A549 (cell line): ENCODE measurements around the gene NFKBIE.
A peak's percentile ranks its signal among the peaks of the same experiment; 100 is the strongest.

Experiments
- BHLHE40 ChIP-seq: IDR thresholded peaks from 2 replicates; pipeline ENCODE4 v1.6.1; 2012; ENCODE audit warnings: low read depth, low read length, inconsistent platforms
- EP300 ChIP-seq, 2 experiments: fragments of >200 bp; sonication (Bioruptor Twin); formaldehyde crosslinking; IDR thresholded peaks; 2 replicates in 1 of 2; 3 replicates in 1 of 2; pipeline ENCODE4 v1.6.1; 2016 to 2017
- ESRRA ChIP-seq: fragments of 150-350 bp; IDR thresholded peaks from 2 replicates; pipeline ENCODE4 v1.6.1; 2014; ENCODE audit warnings: mild to moderate bottlenecking, low read length, borderline replicate concordance
- HDAC2 ChIP-seq: fragments of 200-600 bp; sonication (generic); IDR thresholded peaks from 2 replicates; pipeline ENCODE4 v1.6.1; 2016
- JUN ChIP-seq, 2 experiments: fragments of >200 bp; sonication (Bioruptor Twin); formaldehyde crosslinking; IDR thresholded peaks; 2 replicates in 1 of 2; 3 replicates in 1 of 2; pipeline ENCODE4 v1.6.1; 2016 to 2017
- MYC ChIP-seq: IDR thresholded peaks from 2 replicates; pipeline ENCODE4 v1.6.1; 2012; ENCODE audit warnings: mild to moderate bottlenecking, inconsistent platforms, low read length, improper control_type of control experiment, borderline replicate concordance
- NFE2L2 ChIP-seq: fragments of 150-350 bp; conservative IDR thresholded peaks from 2 replicates; pipeline ENCODE4 v1.6.1; 2014; ENCODE audit warnings: low read length
- POLR2A ChIP-seq: IDR thresholded peaks from 2 replicates; pipeline ENCODE4 v1.6.1; 2012; ENCODE audit warnings: mild to moderate bottlenecking, low read length
- RNF2 ChIP-seq: fragments of 200-600 bp; sonication (generic); IDR thresholded peaks from 2 replicates; pipeline ENCODE4 v1.6.1; 2016; ENCODE audit warnings: low read depth, mild to moderate bottlenecking, antibody characterized with exemption, moderate library complexity, borderline replicate concordance
- TP53 ChIP-seq: fragments of 250-450 bp; sonication (Bioruptor Pico); IDR thresholded peaks from 2 replicates; pipeline ENCODE4 v1.5.0; 2021; ENCODE audit warnings: mild to moderate bottlenecking, moderate library complexity
- TF ChIP-seq, protein P1 (sequence below): fragments of >200 bp; sonication (Bioruptor Twin); formaldehyde crosslinking; IDR thresholded peaks from 3 replicates; pipeline ENCODE4 v1.5.1; 2016
- TF ChIP-seq, protein P2 (sequence below): fragments of 250-450 bp; sonication (Bioruptor Pico); IDR thresholded peaks from 2 replicates; pipeline ENCODE4 v1.5.0; 2021; ENCODE audit warnings: mild to moderate bottlenecking, moderate library complexity, borderline replicate concordance
- TF ChIP-seq, protein P3 (sequence below): fragments of 200-600 bp; sonication (generic); IDR thresholded peaks from 2 replicates; pipeline ENCODE4 v1.6.1; 2016; ENCODE audit warnings: antibody characterized with exemption, mild to moderate bottlenecking, moderate library complexity

DNA sequence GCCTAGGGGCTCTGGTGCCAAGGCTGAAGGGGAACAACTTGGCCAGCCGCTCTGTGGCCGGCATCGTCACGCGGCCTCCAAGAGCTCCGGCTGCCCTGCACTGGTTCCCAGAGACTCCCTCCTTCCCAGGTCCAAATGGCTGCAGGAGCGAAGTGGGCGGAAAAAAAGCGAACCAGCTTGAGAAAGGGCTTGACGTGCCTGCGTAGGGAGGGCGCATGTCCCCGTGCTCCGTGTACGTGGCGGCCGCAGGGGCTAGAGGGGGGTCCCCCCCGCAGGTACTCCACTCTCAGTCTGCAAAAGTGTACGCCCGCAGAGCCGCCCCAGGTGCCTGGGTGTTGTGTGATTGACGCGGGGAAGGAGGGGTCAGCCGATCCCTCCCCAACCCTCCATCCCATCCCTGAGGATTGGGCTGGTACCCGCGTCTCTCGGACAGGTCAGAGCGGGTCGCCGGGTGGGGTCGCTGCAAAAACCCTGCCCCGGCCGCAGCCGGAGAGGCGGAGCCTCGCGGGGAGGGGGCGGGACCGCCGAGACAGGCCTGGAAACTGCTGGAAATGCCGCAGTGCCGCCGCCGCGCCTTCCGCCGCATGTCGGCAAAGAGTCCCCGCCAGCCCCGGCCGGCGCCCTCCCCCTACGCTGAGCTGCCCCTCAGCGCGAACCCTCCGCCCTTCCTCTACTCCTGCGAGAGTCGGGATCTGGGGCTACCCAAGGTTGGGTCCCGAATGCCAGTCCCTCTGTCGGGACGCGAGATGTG, 19.3 kb downstream of the NFKBIE start:
- TF ChIP-seq, protein P1, sequence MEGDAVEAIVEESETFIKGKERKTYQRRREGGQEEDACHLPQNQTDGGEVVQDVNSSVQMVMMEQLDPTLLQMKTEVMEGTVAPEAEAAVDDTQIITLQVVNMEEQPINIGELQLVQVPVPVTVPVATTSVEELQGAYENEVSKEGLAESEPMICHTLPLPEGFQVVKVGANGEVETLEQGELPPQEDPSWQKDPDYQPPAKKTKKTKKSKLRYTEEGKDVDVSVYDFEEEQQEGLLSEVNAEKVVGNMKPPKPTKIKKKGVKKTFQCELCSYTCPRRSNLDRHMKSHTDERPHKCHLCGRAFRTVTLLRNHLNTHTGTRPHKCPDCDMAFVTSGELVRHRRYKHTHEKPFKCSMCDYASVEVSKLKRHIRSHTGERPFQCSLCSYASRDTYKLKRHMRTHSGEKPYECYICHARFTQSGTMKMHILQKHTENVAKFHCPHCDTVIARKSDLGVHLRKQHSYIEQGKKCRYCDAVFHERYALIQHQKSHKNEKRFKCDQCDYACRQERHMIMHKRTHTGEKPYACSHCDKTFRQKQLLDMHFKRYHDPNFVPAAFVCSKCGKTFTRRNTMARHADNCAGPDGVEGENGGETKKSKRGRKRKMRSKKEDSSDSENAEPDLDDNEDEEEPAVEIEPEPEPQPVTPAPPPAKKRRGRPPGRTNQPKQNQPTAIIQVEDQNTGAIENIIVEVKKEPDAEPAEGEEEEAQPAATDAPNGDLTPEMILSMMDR, result peak; percentile 41; the same call in 2 of the 3 replicates
- TF ChIP-seq NFE2L2 (no peak), ESRRA (no peak), POLR2A (peak; percentile 46; the same call in 1 of the 2 replicates), JUN (IDR thresholded peaks at IDR 0.05) (no peak), EP300 (IDR thresholded peaks at IDR 0.05) (no peak), MYC (no peak; the same call in 1 of the 2 replicates), TP53 (CRISPR knock-in tag) (no peak), RNF2 (no peak), BHLHE40 (no peak), HDAC2 (no peak)
- TF ChIP-seq, protein P2, sequence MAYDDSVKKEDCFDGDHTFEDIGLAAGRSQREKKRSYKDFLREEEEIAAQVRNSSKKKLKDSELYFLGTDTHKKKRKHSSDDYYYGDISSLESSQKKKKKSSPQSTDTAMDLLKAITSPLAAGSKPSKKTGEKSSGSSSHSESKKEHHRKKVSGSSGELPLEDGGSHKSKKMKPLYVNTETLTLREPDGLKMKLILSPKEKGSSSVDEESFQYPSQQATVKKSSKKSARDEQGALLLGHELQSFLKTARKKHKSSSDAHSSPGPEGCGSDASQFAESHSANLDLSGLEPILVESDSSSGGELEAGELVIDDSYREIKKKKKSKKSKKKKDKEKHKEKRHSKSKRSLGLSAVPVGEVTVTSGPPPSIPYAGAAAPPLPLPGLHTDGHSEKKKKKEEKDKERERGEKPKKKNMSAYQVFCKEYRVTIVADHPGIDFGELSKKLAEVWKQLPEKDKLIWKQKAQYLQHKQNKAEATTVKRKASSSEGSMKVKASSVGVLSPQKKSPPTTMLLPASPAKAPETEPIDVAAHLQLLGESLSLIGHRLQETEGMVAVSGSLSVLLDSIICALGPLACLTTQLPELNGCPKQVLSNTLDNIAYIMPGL, result no peak
- TF ChIP-seq, protein P3, sequence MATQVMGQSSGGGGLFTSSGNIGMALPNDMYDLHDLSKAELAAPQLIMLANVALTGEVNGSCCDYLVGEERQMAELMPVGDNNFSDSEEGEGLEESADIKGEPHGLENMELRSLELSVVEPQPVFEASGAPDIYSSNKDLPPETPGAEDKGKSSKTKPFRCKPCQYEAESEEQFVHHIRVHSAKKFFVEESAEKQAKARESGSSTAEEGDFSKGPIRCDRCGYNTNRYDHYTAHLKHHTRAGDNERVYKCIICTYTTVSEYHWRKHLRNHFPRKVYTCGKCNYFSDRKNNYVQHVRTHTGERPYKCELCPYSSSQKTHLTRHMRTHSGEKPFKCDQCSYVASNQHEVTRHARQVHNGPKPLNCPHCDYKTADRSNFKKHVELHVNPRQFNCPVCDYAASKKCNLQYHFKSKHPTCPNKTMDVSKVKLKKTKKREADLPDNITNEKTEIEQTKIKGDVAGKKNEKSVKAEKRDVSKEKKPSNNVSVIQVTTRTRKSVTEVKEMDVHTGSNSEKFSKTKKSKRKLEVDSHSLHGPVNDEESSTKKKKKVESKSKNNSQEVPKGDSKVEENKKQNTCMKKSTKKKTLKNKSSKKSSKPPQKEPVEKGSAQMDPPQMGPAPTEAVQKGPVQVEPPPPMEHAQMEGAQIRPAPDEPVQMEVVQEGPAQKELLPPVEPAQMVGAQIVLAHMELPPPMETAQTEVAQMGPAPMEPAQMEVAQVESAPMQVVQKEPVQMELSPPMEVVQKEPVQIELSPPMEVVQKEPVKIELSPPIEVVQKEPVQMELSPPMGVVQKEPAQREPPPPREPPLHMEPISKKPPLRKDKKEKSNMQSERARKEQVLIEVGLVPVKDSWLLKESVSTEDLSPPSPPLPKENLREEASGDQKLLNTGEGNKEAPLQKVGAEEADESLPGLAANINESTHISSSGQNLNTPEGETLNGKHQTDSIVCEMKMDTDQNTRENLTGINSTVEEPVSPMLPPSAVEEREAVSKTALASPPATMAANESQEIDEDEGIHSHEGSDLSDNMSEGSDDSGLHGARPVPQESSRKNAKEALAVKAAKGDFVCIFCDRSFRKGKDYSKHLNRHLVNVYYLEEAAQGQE, result peak; percentile 69
